HG03135 (cell line): ENCODE results near the gene ADAMTS15.

ENCODE experiments used
- ATAC-seq: cut with Tn5 transposase; IDR thresholded peaks from one replicate; pipeline ENCODE4 v1.9.1; 2021; ENCODE audit warnings: mild to moderate bottlenecking, moderate library complexity; ENCODE audit not compliant: unreplicated experiment

ADAMTS15 gene

DNA sequence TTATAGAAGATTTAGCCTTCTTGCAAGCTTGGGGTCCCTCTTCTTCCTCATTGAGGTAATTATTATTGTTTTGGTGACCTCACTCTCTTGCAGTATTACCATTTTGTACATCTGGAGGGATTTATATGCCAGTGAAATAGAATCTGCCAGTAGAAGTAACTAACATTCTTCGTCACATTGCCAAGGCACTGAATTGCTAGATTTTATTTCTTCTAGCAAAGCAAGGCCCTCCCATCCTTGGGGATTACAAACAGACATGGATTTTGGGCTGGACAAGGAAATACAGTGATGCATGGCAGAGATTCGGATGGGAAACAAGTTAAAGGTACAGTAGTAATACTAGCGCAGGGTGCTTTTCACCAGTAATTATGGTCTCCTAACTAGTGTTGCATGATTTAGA is 7.8 kb downstream of the ADAMTS15 start:
- ATAC-seq: no peak

DNA sequence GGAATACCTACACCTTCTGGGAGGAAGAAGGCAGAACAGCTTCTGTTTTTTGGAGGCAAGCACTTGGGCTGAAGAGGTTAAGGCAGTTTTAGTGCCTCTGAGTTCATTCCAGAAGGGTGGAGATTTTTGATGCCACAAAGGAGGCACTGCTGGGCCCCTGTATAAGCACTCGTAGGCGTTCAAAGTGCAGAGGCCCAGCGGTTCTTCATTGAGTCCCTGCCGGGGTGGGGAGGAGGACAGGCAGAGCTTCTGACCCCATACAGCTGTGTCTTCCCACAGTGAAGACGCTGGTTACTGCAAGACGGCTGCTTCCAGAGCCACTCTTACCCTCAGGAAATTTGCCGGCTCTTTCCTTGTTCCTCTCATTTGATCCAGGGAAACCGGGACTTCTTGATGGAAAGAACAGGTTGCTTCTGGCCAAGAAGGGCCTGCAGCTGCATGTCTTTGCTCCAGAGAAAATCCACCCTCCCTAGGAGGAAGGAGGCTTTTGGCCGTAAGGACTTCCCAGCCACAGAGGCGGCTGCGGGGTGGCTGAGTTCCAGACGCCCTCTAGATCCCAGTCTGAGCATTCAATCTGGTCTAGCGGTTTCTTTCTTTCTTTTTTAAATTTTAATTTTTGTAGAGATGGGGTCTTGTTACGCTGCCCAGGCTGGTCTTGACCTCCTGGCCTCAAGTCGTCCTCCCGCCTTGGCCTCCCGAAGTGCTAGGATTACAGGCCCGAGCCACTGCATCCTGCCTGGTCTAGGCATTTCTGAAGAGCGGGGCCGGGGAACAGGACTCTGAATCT is 9.4 kb downstream of the ADAMTS15 start:
- no peak for ATAC-seq

DNA sequence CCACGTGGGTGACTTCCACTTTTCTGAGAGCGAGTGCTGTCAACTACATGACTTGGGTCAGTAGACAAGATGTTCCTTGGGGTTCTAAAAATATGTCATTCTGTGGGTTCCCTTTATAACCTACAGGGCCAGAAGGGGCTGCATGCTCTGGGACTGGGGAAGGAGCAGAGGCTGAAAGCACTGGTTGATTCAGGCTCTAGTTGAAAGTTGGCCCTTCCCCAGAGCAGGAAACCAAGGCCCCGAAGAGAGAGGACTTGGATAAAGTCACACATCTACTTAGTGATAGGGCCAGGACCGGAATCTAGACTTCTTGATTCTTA is 9.9 kb downstream of the ADAMTS15 start:
- no peak for ATAC-seq

DNA sequence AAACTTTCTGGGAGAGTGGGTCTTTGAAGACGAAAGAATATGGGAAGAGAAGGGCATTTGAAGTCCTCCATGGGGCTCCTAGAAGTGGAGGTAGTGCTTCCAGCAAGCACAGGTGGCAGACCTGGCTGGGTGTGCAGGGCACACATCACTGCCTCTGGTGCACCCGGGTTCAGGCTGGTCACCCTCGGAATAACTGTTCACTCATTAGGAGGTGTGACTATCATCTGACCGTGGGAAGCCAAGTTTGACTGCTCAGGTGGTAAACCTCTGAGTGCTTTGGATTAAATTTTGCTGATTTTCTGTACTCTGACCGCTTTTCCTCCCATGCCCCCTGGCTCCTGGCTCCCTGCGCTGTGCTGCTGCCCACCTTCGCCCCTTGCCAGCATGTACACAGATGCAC is 11.1 kb downstream of the ADAMTS15 start:
- ATAC-seq: no peak

DNA sequence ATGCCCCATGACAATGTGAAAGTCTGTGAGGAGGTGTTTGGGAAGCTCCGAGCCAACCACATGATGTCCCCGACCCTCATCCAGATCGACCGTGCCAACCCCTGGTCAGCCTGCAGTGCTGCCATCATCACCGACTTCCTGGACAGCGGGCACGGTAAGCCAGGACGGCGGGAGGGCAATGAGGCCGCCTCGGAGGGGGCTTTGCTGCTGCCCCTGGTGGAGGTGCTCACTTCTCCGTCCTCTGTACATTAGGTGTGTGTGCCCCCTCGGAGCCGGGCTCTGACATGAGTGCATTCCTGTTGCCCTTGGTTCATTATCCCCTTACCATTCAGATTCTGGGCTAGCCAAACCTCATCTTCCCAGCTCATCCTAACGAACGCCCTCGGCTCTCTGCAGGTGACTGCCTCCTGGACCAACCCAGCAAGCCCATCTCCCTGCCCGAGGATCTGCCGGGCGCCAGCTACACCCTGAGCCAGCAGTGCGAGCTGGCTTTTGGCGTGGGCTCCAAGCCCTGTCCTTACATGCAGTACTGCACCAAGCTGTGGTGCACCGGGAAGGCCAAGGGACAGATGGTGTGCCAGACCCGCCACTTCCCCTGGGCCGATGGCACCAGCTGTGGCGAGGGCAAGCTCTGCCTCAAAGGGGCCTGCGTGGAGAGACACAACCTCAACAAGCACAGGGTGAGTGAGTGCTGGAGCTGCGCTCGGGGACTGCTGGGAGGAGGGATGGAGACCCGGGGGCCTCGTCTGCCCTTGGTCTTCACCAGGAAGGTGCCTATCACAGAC is 13.8 kb downstream of the ADAMTS15 start:
- no peak for ATAC-seq

DNA sequence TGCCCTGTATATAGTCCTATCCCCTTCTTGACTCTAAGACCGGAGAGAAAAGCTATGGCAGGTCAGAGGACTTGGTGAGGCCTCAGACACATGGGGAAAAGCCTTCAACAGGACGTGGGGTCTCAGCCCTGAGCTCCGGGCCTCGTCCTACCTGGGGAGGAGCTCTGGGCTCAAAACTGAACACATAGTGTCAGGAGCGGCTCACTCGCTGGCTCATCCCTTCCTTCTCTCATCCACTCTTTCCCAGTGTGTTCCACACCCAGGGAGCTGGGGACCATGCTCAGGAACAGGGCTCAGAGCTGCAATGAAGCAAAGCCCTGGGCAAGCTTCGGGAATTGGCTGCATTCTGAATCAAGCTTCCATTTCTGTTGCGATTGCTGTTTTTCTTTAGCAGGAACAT is 14.5 kb downstream of the ADAMTS15 start:
- no peak for ATAC-seq

DNA sequence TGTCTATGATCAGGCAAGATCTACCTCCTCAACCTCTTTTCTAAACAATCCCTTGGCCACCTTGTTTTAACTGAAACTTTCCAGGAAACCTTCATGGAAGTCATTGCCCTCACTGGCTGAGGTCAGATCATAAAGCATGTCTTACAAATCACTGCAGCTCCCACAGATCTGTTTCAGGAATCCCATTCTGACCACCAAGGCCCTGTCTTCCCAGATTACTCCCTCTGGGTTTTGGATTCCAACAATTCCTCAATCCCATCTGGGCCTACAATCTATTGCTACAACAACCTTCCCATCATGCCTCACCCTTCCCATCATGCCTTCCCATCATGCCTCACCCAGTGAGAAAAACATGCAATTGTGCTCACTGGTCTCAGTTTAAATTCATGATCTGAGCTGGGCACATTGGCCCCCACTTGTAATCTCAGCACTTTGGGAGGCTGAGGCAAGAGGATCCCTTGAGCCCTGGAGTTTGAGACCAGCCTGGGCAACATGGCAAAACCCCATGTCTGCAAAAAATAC is 15.9 kb downstream of the ADAMTS15 start:
- no peak for ATAC-seq

DNA sequence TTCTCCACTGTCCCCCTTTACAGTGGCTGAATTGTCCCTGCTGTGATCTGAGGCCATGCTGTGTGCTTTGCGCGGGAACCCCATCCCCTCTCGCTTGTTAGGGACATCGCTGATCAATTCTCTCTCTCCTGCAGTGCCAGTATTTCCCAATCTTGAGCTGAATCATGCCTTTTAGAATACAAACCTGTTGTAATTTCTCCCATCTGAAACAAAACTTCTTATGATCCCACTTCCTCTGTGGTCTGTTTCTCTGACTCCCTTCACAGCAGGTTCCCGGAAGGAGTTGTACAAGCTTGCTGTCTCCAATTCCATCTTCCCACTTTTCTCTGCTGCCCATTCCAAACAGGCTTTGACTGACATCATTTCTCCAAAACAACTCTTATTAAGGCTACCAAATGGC is 16.8 kb downstream of the ADAMTS15 start:
- no peak for ATAC-seq

DNA sequence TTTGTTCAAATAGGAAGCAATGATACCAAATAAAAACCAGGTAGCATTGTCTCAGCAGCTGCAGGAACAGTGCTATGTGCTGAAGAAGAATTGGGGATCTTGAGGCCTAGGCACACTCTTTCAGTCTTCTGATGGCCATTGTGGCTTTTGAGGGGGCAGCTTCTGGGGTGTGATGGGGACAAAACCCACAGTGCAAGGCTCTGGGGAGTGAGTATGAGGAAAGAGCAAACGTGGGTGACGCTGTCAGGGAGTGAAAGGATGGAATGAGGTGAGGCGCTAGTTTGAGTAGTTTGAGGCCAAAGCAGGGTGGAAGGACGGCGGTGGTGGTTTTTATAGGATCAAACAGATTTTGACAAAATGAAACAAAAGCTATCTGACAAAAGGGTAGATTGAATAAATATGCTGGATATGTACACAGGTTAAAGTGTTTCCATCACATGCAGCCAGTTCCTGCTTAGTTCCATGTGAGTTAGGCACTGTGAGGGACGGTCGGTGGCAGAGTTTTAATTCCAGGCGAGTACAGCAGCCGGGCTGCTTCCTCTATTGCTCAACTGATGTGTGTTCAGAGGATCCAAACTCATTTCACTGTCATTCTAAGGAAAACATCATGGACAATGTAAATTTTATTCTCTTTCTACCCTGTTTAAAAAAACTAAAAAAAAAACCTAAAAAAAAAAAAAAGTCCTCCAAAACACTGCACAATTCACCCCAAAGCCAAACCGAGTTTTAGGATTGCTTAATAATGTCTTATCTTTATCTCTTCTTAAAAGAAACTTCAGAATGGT is 18.9 kb downstream of the ADAMTS15 start:
- ATAC-seq: no peak

DNA sequence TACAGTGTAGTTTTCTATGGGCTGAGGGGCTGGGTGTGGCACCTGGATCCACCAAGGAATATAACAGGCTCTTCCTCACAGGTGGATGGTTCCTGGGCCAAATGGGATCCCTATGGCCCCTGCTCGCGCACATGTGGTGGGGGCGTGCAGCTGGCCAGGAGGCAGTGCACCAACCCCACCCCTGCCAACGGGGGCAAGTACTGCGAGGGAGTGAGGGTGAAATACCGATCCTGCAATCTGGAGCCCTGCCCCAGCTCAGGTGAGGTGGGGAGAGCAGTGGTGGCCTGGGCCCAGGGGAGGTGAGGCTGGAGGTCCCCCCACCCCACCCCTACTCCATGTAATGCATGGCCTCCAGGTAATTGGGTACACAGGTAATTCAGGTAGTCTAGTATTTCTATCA is 20.7 kb downstream of the ADAMTS15 start:
- no peak for ATAC-seq

DNA sequence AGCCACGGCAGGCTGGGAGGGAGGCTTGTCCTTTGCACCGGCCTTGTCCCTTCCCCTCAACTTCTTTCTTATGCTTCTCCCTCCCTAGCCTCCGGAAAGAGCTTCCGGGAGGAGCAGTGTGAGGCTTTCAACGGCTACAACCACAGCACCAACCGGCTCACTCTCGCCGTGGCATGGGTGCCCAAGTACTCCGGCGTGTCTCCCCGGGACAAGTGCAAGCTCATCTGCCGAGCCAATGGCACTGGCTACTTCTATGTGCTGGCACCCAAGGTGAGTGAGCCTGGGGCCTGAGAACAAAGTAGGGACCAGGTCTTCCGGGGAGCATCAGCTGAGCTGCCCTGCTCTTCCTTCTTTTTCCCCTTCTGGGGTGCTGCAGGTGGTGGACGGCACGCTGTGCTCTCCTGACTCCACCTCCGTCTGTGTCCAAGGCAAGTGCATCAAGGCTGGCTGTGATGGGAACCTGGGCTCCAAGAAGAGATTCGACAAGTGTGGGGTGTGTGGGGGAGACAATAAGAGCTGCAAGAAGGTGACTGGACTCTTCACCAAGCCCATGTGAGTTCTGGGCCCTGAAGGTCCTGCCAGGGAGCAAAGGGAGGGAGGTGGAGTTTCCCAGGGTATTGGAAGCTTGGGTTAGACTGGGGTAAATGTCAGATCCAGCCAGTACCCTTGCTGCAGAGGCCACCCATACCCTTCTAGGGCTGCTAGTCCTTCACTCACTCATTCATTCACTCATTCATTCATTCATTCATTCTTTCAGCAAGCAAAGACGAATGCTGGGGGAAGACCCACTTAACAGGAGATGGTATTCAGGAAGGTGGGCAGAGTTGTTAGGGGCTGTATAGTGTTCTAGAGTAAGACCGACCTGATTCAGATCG is 22.6 kb downstream of the ADAMTS15 start:
- ATAC-seq: no peak

DNA sequence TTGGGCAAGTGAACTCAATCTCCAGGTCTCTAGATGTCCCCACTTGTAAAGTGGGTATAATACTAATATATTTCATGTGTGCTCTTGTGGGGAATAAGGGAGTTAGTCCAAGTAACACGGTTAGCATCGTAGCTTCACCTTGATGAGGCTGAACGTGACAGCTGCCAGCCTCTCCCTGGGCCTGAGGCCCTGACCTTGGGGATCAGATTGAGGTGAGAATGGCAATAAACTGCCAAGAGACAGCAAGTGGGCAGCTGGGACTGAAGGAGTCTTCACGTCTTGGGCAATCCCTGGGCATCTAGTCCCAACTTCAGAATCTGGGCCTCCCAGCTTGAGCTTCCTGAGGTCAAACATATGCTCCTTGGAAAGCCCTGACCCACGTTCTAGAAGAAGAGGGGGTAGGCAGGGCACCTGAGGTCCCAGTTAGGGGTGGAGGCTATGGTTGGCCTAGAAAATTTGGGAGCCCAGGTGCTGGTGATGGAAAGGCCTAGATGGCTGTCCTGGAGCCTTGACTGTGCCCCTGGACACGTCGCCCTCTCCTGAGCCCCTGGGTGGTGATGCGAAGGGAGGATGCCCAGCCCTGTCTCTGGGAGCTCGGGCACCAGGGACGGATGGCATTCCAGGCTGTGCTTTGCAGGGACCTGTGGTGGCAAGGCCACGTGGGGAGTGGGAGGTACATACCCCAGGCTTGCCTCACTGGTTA is 23.4 kb downstream of the ADAMTS15 start:
- ATAC-seq: no peak

DNA sequence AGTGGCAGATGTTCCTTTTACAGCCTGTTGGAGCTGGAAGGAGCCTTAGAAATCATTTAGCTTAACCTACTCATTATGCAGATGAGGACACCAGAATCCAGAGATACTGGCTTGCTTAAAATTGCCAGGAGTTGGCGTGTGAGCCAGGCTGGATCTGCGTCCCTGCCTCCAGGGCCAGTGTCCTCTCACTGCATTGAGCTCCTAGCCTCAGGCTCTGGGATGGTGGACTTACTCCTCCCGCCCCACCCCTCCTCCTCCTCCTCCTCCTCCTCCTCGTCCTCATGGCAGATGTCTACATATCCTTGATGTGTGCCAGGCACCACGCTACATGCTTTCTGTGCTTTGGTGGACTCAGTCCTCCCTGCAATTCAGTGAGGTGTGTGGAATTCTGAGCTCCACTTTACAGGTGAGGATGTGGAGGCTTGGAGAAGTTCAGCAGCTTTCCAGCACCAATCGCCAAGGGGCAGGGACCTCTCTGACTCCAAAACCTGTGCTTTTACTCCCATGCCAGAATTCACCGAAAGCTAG is 24.1 kb downstream of the ADAMTS15 start:
- no peak for ATAC-seq

DNA sequence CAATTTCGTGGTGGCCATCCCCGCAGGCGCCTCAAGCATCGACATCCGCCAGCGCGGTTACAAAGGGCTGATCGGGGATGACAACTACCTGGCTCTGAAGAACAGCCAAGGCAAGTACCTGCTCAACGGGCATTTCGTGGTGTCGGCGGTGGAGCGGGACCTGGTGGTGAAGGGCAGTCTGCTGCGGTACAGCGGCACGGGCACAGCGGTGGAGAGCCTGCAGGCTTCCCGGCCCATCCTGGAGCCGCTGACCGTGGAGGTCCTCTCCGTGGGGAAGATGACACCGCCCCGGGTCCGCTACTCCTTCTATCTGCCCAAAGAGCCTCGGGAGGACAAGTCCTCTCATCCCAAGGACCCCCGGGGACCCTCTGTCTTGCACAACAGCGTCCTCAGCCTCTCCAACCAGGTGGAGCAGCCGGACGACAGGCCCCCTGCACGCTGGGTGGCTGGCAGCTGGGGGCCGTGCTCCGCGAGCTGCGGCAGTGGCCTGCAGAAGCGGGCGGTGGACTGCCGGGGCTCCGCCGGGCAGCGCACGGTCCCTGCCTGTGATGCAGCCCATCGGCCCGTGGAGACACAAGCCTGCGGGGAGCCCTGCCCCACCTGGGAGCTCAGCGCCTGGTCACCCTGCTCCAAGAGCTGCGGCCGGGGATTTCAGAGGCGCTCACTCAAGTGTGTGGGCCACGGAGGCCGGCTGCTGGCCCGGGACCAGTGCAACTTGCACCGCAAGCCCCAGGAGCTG is 24.8 kb downstream of the ADAMTS15 start:
- no peak for ATAC-seq

DNA sequence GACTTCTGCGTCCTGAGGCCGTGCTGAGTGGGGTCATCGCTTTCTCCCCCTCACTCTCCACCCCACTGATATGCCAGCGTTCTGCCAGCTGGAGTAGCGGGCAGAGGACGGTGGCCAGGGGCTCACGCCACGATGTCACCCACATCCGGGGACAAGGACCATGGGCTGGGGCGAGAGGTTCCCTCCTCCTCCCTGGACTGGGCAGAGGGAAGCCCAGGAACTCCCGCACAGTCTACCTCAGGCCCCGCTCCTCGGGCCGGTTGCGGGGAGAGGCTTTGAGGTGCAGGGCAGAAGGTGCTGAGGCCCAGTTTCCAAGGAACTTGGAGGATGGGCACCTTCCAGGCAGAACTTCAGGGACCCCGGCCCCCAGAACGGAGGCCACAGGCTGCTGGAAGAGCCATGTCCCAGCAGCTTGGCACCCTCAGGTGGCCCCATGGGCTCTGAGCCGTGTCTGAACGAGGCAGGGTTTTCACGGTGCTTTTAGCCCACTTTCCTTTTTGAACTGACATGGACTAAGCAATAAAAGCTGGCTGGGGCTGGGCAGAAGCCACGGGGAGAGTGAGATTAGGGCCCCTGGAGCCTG is 25.4 kb downstream of the ADAMTS15 start:
- no peak for ATAC-seq

DNA sequence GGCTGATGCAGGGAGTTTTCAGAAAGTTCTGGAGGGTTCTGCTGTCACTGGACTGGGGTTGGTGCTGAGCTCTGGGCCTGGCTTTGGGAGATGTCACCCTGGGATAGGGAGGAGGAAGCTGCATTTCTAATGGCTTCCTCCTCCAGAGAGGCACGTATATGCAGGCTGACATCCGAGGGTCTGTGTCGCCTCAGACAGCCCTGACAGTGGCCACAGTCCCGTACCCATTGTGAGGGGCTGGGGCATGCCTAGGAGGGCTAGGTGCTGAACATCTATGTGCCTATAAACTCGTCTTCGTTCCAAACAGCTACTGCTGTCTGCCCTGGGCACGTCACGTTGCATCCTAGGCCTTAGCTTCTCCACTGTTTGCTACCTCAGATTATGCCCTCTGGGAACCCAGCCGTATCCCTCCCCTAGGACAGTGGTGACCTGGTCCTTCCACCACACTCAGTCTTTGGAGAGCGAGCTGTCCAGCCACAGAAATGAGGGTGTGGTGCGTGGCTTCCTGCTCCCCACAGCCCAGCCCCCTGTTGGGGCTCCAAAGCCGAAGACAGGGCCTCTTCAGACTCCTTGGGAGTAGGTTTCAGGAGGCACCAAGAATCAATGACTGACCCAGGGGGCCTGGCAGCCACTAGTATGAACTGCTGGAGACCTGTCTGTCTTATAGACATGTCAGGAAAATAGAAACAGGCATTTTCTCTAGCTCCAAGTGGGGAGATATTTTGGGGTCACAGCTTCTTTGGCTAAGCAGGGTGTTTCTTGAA is 26.4 kb downstream of the ADAMTS15 start:
- no peak for ATAC-seq

DNA sequence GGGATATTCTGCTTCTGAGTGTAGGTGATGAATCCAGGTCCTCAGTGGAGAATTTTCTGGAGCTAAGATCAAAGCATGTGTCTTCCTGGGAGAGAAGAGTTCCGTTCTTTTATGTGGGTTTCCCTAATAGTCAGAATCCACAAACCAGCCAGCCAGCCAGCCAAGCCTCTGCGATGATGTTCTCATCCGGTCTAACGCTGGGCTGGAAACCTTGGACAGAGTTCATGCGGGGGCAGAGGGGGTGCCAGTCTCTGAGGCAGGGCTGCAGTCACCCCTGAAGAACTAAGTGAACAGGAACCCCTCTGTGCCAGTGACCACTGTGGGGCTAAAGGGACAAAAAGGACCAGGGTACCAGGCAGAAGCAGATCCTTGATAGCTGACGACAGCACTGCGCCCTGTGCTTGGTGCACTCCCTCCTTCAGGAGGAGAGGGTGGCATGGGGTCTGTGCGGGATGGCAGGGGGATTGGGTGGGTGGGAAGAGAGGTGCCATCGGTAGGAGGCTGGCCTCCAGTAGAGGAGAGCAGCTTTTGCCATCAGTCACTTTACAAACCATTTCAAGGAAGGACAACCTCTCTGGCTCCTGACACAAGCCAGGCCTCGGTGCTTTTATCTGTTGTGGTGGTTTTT is 27.1 kb downstream of the ADAMTS15 start:
- ATAC-seq: no peak
